Mesendoderm (in vitro differentiated cells): Measurements from ENCODE around the gene COL3A1.

ENCODE experiments used
- DNase-seq: peaks from one replicate; pipeline ENCODE4 v3.0.0; 2013
- H2AK5ac ChIP-seq: 2 replicates; pipeline ENCODE4 v1.6.1; 2013; ENCODE audit warnings: low read length, inconsistent platforms
- H2BK120ac ChIP-seq: 2 replicates; pipeline ENCODE4 v1.6.1; 2013; ENCODE audit warnings: low read depth, mild to moderate bottlenecking, low read length, moderate library complexity, mixed read lengths
- H2BK15ac ChIP-seq: replicated peaks from 2 replicates; pipeline ENCODE4 v1.6.1; 2013; ENCODE audit warnings: low read depth, mild to moderate bottlenecking, moderate library complexity
- H2BK5ac ChIP-seq: 2 replicates; pipeline ENCODE4 v1.6.1; 2013; ENCODE audit warnings: low read length, inconsistent platforms
- H3K18ac ChIP-seq: 2 replicates; pipeline ENCODE4 v1.6.1; 2013; ENCODE audit warnings: mild to moderate bottlenecking, low read length, mixed read lengths
- H3K23ac ChIP-seq: one replicate; pipeline ENCODE4 v1.6.1; 2013; ENCODE audit warnings: low read length
- H3K27ac ChIP-seq: 2 replicates; pipeline ENCODE4 v1.5.1; 2013; ENCODE audit warnings: low read depth, mild to moderate bottlenecking, inconsistent platforms, low read length, moderate library complexity
- H3K27me3 ChIP-seq: 2 replicates; pipeline ENCODE4 v1.6.1; 2013; ENCODE audit warnings: low read length, control low read depth, mild to moderate bottlenecking, inconsistent platforms; ENCODE audit not compliant: insufficient read depth, poor library complexity
- H3K36me3 ChIP-seq: 2 replicates; pipeline ENCODE4 v1.6.1; 2013; ENCODE audit warnings: low read length, inconsistent platforms; ENCODE audit not compliant: control insufficient read depth, insufficient read depth
- H3K4ac ChIP-seq: one replicate; pipeline ENCODE4 v1.6.1; 2013; ENCODE audit warnings: low read depth, mild to moderate bottlenecking, low read length, moderate library complexity
- H3K4me1 ChIP-seq: 2 replicates; pipeline ENCODE4 v1.6.1; 2013; ENCODE audit warnings: low read depth, low read length, inconsistent platforms; ENCODE audit not compliant: control insufficient read depth
- H3K4me2 ChIP-seq: 2 replicates; pipeline ENCODE4 v1.6.1; 2013; ENCODE audit warnings: low read length
- H3K4me3 ChIP-seq: 2 replicates; pipeline ENCODE4 v1.5.1; 2013; ENCODE audit warnings: mild to moderate bottlenecking, low read length
- H3K56ac ChIP-seq: one replicate; pipeline ENCODE4 v1.6.1; 2013; ENCODE audit warnings: low read length
- H3K79me1 ChIP-seq: 2 replicates; pipeline ENCODE4 v1.6.1; 2013; ENCODE audit warnings: low read length, inconsistent platforms
- H3K79me2 ChIP-seq: 2 replicates; pipeline ENCODE4 v1.6.1; 2013; ENCODE audit warnings: mild to moderate bottlenecking, low read length; ENCODE audit not compliant: control insufficient read depth, insufficient read depth
- H3K9ac ChIP-seq: 2 replicates; pipeline ENCODE4 v1.6.1; 2013; ENCODE audit warnings: low read length, inconsistent platforms
- H4K5ac ChIP-seq: one replicate; pipeline ENCODE4 v1.6.1; 2013; ENCODE audit warnings: low read length
- H4K8ac ChIP-seq: one replicate; pipeline ENCODE4 v1.6.1; 2013; ENCODE audit warnings: low read depth, mild to moderate bottlenecking, control low read depth, low read length, moderate library complexity
- WGBS: extraction: QIAGEN DNeasy Blood & Tissue Kit; methylation state at CpG from one replicate; pipeline ENCODE4 v1.1.7; 2013; ENCODE audit warnings: low lambda C conversion rate, missing lambda C conversion rate; ENCODE audit not compliant: insufficient coverage; ENCODE audit errors: extremely low coverage; 5-methylcytosine and 5-hydroxymethylcytosine counted together

COL3A1 gene

GRCh38 chr2:189002079-189002478 lies 27.9 kb downstream of the COL3A1 start:
- H3K56ac ChIP-seq: no peak overlapping the region
- no peaks in the 10 kb centered on the region for H3K27me3 ChIP-seq

DNA sequence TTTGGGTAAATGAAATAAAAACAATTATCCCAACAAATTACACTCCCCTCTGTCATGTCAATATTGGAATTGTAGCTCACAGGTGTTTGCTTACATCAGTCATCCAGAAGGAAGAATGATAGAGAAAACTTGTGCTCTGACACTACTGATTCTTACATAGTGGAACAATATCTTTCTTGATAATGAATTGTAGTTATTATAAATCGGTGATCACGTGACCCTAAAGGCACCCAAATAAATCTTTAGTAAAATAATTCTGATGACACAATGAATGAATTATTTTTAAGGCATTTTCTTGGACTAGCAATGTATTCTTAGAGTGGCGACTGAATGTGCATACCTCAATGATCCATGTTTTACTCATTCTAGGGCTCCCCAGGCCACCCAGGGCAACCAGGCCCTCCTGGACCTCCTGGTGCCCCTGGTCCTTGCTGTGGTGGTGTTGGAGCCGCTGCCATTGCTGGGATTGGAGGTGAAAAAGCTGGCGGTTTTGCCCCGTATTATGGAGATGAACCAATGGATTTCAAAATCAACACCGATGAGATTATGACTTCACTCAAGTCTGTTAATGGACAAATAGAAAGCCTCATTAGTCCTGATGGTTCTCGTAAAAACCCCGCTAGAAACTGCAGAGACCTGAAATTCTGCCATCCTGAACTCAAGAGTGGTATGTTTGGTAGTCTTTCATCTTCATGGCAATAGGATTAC lies 34.5 kb downstream of the COL3A1 start:
- Histone ChIP-seq H3K9ac (no peak overlapping the region), H2AK5ac (no peak overlapping the region), H2BK5ac (no peak overlapping the region), H3K79me2 (no peaks in the 10 kb centered on the region), H3K27me3 (no peaks in the 10 kb centered on the region), H3K4me2 (no peak overlapping the region), H4K5ac (no peak overlapping the region), H3K36me3 (no peaks in the 10 kb centered on the region), H3K23ac (no peak overlapping the region), H3K27ac (no peak overlapping the region), H4K8ac (no peak overlapping the region), H2BK120ac (no peak overlapping the region), H3K18ac (no peak overlapping the region), H3K4me1 (no peaks in the 10 kb centered on the region), H3K4me3 (no peak overlapping the region), H3K56ac (no peak overlapping the region), H3K4ac (no peak overlapping the region), H2BK15ac (no peak overlapping the region), H3K79me1 (no peaks in the 10 kb centered on the region)
- no peak for DNase-seq
- no CpG with 5 or more reads among the region's 9 CpGs for WGBS

More at GRCh38 chr2:189002079-189002478, 27.9 kb downstream of the COL3A1 start:
- Histone ChIP-seq H2BK120ac (no peak overlapping the region), H4K5ac (no peak overlapping the region), H3K18ac (no peak overlapping the region), H3K23ac (no peak overlapping the region), H2BK5ac (no peak overlapping the region), H3K4me1 (no peaks in the 10 kb centered on the region), H3K27ac (no peak overlapping the region), H3K4ac (no peak overlapping the region), H3K9ac (no peak overlapping the region), H3K4me2 (no peak overlapping the region), H2BK15ac (no peak overlapping the region), H3K4me3 (no peak overlapping the region), H3K79me2 (no peaks in the 10 kb centered on the region), H3K79me1 (no peaks in the 10 kb centered on the region), H2AK5ac (no peak overlapping the region), H3K36me3 (no peaks in the 10 kb centered on the region), H4K8ac (no peak overlapping the region)
- WGBS: no CpG with 5 or more reads among the region's 1 CpG
- peak; percentile 72 for DNase-seq

DNA sequence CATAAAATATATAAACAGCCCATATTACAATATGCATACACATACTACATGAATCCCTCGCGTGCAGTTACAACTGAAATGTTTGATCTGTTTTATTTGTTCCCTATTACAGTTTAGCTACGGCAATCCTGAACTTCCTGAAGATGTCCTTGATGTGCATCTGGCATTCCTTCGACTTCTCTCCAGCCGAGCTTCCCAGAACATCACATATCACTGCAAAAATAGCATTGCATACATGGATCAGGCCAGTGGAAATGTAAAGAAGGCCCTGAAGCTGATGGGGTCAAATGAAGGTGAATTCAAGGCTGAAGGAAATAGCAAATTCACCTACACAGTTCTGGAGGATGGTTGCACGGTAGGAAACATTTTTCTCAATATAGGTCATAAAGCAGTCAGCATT lies 36.4 kb downstream of the COL3A1 start:
- Histone ChIP-seq H2BK120ac (no peak overlapping the region), H2AK5ac (no peak overlapping the region), H3K27me3 (no peaks in the 10 kb centered on the region), H4K5ac (no peak overlapping the region), H3K4ac (no peak overlapping the region), H3K4me3 (no peak overlapping the region), H3K27ac (no peak overlapping the region), H3K79me1 (no peaks in the 10 kb centered on the region), H3K4me1 (no peaks in the 10 kb centered on the region), H3K36me3 (no peaks in the 10 kb centered on the region), H2BK15ac (no peak overlapping the region), H3K4me2 (no peak overlapping the region), H2BK5ac (no peak overlapping the region), H3K9ac (no peak overlapping the region), H4K8ac (no peak overlapping the region), H3K79me2 (no peaks in the 10 kb centered on the region), H3K18ac (no peak overlapping the region), H3K56ac (no peak overlapping the region), H3K23ac (no peak overlapping the region)
- DNase-seq: no peak
- WGBS: 100% methylated on average over 2 of the region's 6 CpGs

GRCh38 chr2:189012351-189012750 lies 38.2 kb downstream of the COL3A1 start:
- WGBS: no CpG with 5 or more reads among the region's 1 CpG
- no peak for DNase-seq
- Histone ChIP-seq H2AK5ac (no peak overlapping the region), H4K8ac (no peak overlapping the region), H2BK5ac (no peak overlapping the region), H3K27me3 (no peaks in the 10 kb centered on the region), H2BK120ac (no peak overlapping the region), H3K27ac (no peak overlapping the region), H3K4ac (no peak overlapping the region), H2BK15ac (no peak overlapping the region), H3K9ac (no peak overlapping the region), H3K4me1 (no peaks in the 10 kb centered on the region), H3K18ac (no peak overlapping the region), H3K79me1 (no peaks in the 10 kb centered on the region), H4K5ac (no peak overlapping the region), H3K79me2 (no peaks in the 10 kb centered on the region), H3K4me2 (no peak overlapping the region), H3K23ac (no peak overlapping the region), H3K56ac (no peak overlapping the region), H3K4me3 (no peak overlapping the region), H3K36me3 (no peaks in the 10 kb centered on the region)

DNA sequence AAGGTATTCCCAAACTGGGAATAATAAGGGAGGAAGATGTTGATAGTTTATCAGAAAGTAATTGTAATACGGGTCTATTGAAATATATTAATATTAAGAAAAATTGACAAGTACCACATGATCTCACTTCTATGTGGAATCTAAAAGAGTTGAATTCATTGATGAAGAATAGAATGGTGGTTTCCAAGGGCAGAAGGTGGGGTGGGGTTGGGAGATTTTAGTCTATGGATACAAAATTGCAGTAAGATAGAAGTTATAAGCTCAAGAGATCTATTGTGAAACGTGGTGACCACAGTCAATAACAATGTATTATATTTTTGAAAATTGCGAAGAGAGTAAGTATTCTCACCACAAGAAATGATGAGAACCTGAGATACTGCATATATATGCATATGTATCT lies 38.9 kb downstream of the COL3A1 start:
- Histone ChIP-seq H2BK15ac (no peak overlapping the region), H3K18ac (no peak overlapping the region), H4K5ac (no peak overlapping the region), H3K4me1 (no peaks in the 10 kb centered on the region), H3K27ac (no peak overlapping the region), H2AK5ac (no peak overlapping the region), H2BK5ac (no peak overlapping the region), H3K4ac (no peak overlapping the region), H3K9ac (no peak overlapping the region), H3K27me3 (no peaks in the 10 kb centered on the region), H3K36me3 (no peaks in the 10 kb centered on the region), H3K4me3 (no peak overlapping the region), H4K8ac (no peak overlapping the region), H3K56ac (no peak overlapping the region), H2BK120ac (no peak overlapping the region), H3K4me2 (no peak overlapping the region), H3K79me1 (no peaks in the 10 kb centered on the region), H3K23ac (no peak overlapping the region), H3K79me2 (no peaks in the 10 kb centered on the region)
- WGBS: 100% methylated on average over 1 of the region's 3 CpGs
- no peak for DNase-seq
